Tracheal epithelial cell (primary cell): ENCODE data around the gene TEPSIN. TPM values are rescaled to one million over a fixed set of nuclear protein-coding genes. Genes with fewer than 3 reads are reported as not detected.

Source experiments
- total RNA-seq: library from RNA; depleted of rRNA; stranded (reverse); fragments of >200 nt; gene quantifications from 2 replicates; pipeline ENCODE4 v1.2.1, GENCODE V29; 2014

TEPSIN gene, protein sequence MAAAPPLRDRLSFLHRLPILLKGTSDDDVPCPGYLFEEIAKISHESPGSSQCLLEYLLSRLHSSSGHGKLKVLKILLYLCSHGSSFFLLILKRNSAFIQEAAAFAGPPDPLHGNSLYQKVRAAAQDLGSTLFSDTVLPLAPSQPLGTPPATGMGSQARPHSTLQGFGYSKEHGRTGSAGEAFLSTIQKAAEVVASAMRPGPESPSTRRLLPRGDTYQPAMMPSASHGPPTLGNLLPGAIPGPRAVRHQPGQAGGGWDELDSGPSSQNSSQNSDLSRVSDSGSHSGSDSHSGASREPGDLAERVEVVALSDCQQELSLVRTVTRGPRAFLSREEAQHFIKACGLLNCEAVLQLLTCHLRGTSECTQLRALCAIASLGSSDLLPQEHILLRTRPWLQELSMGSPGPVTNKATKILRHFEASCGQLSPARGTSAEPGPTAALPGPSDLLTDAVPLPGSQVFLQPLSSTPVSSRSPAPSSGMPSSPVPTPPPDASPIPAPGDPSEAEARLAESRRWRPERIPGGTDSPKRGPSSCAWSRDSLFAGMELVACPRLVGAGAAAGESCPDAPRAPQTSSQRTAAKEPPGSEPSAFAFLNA
- 6.7 and 11.9 TPM in 2 replicates for total RNA-seq

DNA sequence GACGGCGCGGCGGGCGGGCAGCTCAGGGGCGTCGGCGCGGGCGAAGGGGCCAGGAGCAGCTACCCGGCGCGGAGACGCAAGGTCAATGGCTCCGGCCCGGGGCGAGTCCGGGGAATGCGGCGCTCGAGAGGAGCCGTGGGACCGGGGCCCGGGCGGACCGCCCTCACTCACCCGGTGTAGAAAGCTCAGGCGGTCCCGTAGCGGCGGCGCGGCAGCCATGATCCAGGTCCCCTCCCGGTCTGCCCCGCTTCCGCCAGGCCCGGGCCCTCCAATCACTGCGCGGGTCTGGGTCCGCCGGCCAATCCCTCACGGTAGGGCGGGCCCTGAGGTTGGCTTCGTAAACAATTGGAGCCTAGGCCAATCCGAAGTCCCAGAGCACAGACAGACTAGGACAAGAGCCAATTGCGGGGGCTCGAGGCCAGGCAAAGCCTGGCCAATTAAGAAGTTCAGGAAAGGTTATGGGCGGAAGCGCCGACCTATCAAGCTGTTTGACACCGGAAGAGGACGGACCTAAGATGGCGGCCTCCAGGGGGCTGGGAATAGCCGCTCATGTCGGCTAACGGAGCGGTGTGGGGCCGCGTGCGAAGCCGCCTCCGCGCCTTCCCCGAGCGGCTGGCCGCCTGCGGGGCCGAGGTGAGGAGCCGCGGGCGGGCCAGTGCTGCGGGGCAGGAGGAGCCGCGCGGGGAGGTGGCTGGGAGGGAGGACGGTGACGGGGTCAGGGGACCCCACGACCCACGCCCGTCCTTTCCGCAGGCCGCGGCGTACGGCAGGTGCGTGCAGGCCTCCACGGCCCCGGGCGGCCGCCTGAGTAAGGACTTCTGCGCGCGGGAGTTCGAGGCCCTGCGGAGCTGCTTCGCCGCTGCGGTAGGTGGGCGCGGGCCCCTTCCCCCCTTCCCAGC is at the start of gene TEPSIN, which contains the start of gene NDUFAF8:
TSS of gene TEPSIN (minus strand) at position 241 of the 899 bp plus-strand sequence. CDS start at position 219, 22 bp downstream.
TSS of gene NDUFAF8 (plus strand) at position 504 of the 899 bp plus-strand sequence. CDS start at position 550, 46 bp downstream.

DNA sequence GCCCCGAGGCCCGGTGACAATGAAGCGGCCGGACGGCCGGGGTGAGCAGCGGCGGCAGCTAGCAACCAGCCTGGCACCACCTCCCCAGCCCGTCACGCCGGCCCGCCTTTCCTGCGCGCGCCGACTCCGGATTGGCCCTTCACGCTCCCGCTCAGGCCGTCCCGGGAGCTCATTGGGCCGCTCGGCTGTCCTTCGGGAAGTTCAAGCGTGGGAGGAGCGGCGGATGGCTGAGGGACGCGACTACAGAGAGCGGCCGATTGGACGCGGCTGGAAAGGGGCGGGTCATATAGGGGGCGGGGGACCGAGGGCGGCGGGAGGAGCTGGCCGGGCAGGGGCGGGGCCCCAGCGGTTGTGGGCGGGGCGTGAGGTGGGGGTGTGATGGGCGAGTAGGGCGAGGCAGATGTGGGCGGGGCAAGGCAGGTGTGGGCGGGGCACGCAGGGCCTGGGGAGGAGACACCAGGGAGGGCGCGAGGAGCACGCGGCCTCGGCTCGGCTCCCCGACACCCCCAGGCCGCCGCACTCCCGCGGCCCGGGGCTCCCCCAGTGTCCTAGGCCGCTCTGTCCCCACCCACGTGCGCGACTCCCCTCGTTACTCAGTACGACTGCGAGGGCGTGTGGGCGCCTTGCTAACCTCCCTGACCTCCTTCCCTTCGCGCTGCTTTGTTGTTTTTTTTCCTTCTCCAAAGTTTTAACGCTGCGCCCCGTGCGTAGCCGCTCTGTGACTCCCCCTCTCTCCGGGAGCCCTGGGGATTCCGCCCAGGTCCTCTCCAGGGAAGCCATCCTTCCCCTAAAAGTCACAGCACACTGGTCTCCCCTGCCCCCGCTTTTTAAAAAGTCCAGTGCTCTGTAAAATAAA is 15.7 kb downstream of the TEPSIN start, which contains the start of gene CEP131:
TSS of gene CEP131 (minus strand) at position 60 of the 856 bp plus-strand sequence. CDS start 2,909 bp downstream, outside the sequence.

Other genes starting within 250 kb of the TEPSIN start
- gene CHMP6, start 247.2 kb downstream of the TEPSIN start, total RNA-seq, result 4.0 and 10.1 TPM in 2 replicates
- 69.4 and 80.8 TPM in 2 replicates for gene BAIAP2, start 203.9 kb downstream of the TEPSIN start, total RNA-seq
- not detected in 2 replicates for gene PVALEF, start 73.5 kb downstream of the TEPSIN start, total RNA-seq
- 0.48 and 1.1 TPM in 2 replicates for gene AATK, start 72.8 kb downstream of the TEPSIN start, total RNA-seq
- gene CEP131, start 16.1 kb downstream of the TEPSIN start, total RNA-seq, result 8.9 and 11.5 TPM in 2 replicates
- 33.3 and 43.1 TPM in 2 replicates for gene NDUFAF8, start 263 bp upstream of the TEPSIN start, total RNA-seq
- gene SLC38A10, start 56.3 kb upstream of the TEPSIN start, total RNA-seq, result 54.1 and 64.8 TPM in 2 replicates
- gene BAHCC1, start 156.4 kb upstream of the TEPSIN start, total RNA-seq, result 1.5 and 1.7 TPM in 2 replicates